GM12878 (cell line): ENCODE results near the gene NOC2L. TPM values are rescaled to one million over a fixed set of nuclear protein-coding genes. Genes with fewer than 3 reads are reported as not detected.

ENCODE experiments used
- ATAC-seq: fragments of 200-7000 bp; cut with Tn5 transposase; 3 replicates; pipeline ENCODE4 v1.9.1; 2020; ENCODE audit warnings: mild to moderate bottlenecking, moderate library complexity
- BruUV-seq: library from RNA; stranded (reverse); fragments of 400-500 nt; replicated peaks from 2 replicates; lab custom pipeline; 2021; lab: Mats Ljungman, UMichigan
- CTCF ChIA-PET: fragments of 300-600 bp; sonication (Branson Sonifier 250); formaldehyde crosslinking; extraction: SDS; loops from one replicate; lab custom pipeline; 2021; ENCODE audit warnings: inconsistent platforms; lab: Yijun Ruan, JAX
- POLR2A ChIA-PET: fragments of 350-600 bp; formaldehyde crosslinking; extraction: SDS; loops from one replicate; lab custom pipeline; 2021; ENCODE audit warnings: inconsistent platforms; lab: Charles Lee
- RAD21 ChIA-PET: fragments of 300-600 bp; sonication (Branson Sonifier 250); formaldehyde crosslinking; loops from one replicate; lab custom pipeline; 2023; ENCODE audit warnings: antibody characterized with exemption; ENCODE audit not compliant: unreplicated experiment; lab: Charles Lee
- SMC1A ChIA-PET: fragments of 300-600 bp; sonication (Branson Sonifier 250); formaldehyde crosslinking; loops from one replicate; lab custom pipeline; 2023; ENCODE audit not compliant: unreplicated experiment, uncharacterized antibody; lab: Charles Lee
- DNase-seq: peaks from one replicate; pipeline ENCODE4 v3.0.0-alpha.2; 2011; ENCODE audit warnings: low read depth, low spot score
- FAIRE-seq: peaks from 3 replicates; lab custom pipeline; 2011; peaks lifted over from hg19 to GRCh38; lab: Jason Lieb, UNC
- H2AFZ ChIP-seq: 2 replicates; pipeline ENCODE4 v1.6.0; 2011; ENCODE audit warnings: low read depth, low read length, control low read depth; ENCODE audit not compliant: control insufficient read depth
- H3K27ac ChIP-seq: 2 replicates; pipeline ENCODE4 v1.5.1; 2011; ENCODE audit warnings: control low read depth; ENCODE audit not compliant: control insufficient read depth, insufficient read depth
- H3K27me3 ChIP-seq, 2 experiments: replicated peaks in 1 of 2; 2 replicates each; pipeline versions ENCODE4 v1.6.0 to v1.6.1; 2011; ENCODE audit warnings: low read length in 1 of 2; ENCODE audit not compliant: control insufficient read depth in 2 of 2, insufficient read depth in 2 of 2
- H3K36me3 ChIP-seq, 2 experiments: 2 replicates each; pipeline ENCODE4 v1.5.1; 2011; ENCODE audit warnings: low read length in 1 of 2; ENCODE audit not compliant: control insufficient read depth in 2 of 2, insufficient read depth in 2 of 2
- H3K4me1 ChIP-seq: 2 replicates; pipeline ENCODE4 v1.6.1; 2011; ENCODE audit warnings: mild to moderate bottlenecking, low read length, moderate library complexity, mixed read lengths; ENCODE audit not compliant: control insufficient read depth, insufficient read depth
- H3K4me2 ChIP-seq: 2 replicates; pipeline ENCODE4 v1.6.0; 2011; ENCODE audit warnings: control low read depth; ENCODE audit not compliant: control insufficient read depth, insufficient read depth
- H3K4me3 ChIP-seq: fragments of 200-600 bp; sonication (generic); 2 replicates; pipeline ENCODE4 v1.5.1; 2016
- H3K79me2 ChIP-seq: 2 replicates; pipeline ENCODE4 v1.6.0; 2011; ENCODE audit warnings: low read length; ENCODE audit not compliant: control insufficient read depth, insufficient read depth
- H3K9ac ChIP-seq: 2 replicates; pipeline ENCODE4 v1.8.0; 2011; ENCODE audit warnings: low read length, control low read depth, mixed read lengths; ENCODE audit not compliant: control insufficient read depth, insufficient read depth
- H3K9me3 ChIP-seq: replicated peaks from 3 replicates; pipeline ENCODE4 v1.5.1; 2011; ENCODE audit warnings: mild to moderate bottlenecking, low read length; ENCODE audit not compliant: control insufficient read depth, insufficient read depth
- H4K20me1 ChIP-seq: 2 replicates; pipeline ENCODE4 v1.6.0; 2011; ENCODE audit not compliant: control insufficient read depth, insufficient read depth
- CHD4 ChIP-seq: fragments of 200-600 bp; sonication (generic); IDR thresholded peaks from 2 replicates; pipeline ENCODE4 v1.6.1; 2016; ENCODE audit warnings: mild to moderate bottlenecking
- DPF2 ChIP-seq: fragments of 450-650 bp; IDR thresholded peaks from 2 replicates; pipeline ENCODE4 v1.6.1; 2017; ENCODE audit warnings: mild to moderate bottlenecking
- MYB ChIP-seq: fragments of 150-350 bp; IDR thresholded peaks from 2 replicates; pipeline ENCODE4 v1.6.1; 2014; ENCODE audit warnings: mild to moderate bottlenecking, low read depth, low read length, borderline replicate concordance
- SIN3A ChIP-seq: IDR thresholded peaks from 2 replicates; pipeline ENCODE4 v1.6.1; 2012; ENCODE audit warnings: low read depth, low read length, improper control_type of control experiment
- SRF ChIP-seq, 2 experiments: IDR thresholded peaks; 2 replicates each; pipeline ENCODE4 v1.6.1; 2011; ENCODE audit warnings: low read depth in 2 of 2, low read length in 2 of 2, mild to moderate bottlenecking in 1 of 2, moderate library complexity in 1 of 2
- WGBS: methylation state at CpG from one replicate; pipeline ENCODE4 v1.1.6; 2016; ENCODE audit warnings: low lambda C conversion rate; ENCODE audit not compliant: insufficient replicate concordance, insufficient coverage; ENCODE audit errors: missing lambda C conversion rate; 5-methylcytosine and 5-hydroxymethylcytosine counted together
- in situ Hi-C: fragments of 300-500 bp; cut with MboI; formaldehyde crosslinking; loops from 9 replicates; pipeline ENCODE4 v1.14.3; 2018; ENCODE audit warnings: mixed read lengths
- intact Hi-C: fragments of 100-400 bp; cut with micrococcal nuclease; formaldehyde crosslinking; loops from one replicate; pipeline ENCODE4 v1.14.2; 2022; ENCODE audit not compliant: unreplicated experiment
- polyA plus RNA-seq, 11 experiments: library from polyadenylated mRNA; depleted of rRNA in 4 of 11; unstranded in 6 of 11; stranded (reverse) in 5 of 11; fragments of >200 nt; fragmentation: Nextera tagmentation in 4 of 11; fragmentation: Illumina TruSeq in 1 of 11; extraction: Ambion mirVana in 4 of 11; extraction: Trizol in 1 of 11; gene quantifications; 1 replicate in 1 of 11; 2 replicates in 10 of 11; pipeline versions ENCODE4 v1.2.1 to v1.2.3, GENCODE V29; 2011 to 2016; ENCODE audit warnings: inconsistent platforms in 2 of 11, missing spikeins in 2 of 11, low read depth in 1 of 11
- total RNA-seq, 4 experiments: library from RNA; depleted of rRNA in 3 of 4; stranded (reverse); fragments of >200 nt in 3 of 4; fragmentation: Illumina TruSeq in 1 of 4; extraction: Trizol in 1 of 4; gene quantifications; 2 replicates each; pipeline versions ENCODE4 v1.2.1 to v1.2.3, GENCODE V29; 2013 to 2021
- TF ChIP-seq, protein P1 (sequence below): IDR thresholded peaks from 2 replicates; pipeline ENCODE4 v1.6.1; 2011; ENCODE audit warnings: low read depth, mild to moderate bottlenecking, low read length, moderate library complexity, borderline replicate concordance; ENCODE audit errors: extremely low read depth

Gene NOC2L
- total and polyA plus RNA-seq, 10 of the 15 experiments (the other 5 are each of a cell fraction or from before 2014, with no cell fraction given): 1.3 to 171 (median 64.3) TPM

DNA sequence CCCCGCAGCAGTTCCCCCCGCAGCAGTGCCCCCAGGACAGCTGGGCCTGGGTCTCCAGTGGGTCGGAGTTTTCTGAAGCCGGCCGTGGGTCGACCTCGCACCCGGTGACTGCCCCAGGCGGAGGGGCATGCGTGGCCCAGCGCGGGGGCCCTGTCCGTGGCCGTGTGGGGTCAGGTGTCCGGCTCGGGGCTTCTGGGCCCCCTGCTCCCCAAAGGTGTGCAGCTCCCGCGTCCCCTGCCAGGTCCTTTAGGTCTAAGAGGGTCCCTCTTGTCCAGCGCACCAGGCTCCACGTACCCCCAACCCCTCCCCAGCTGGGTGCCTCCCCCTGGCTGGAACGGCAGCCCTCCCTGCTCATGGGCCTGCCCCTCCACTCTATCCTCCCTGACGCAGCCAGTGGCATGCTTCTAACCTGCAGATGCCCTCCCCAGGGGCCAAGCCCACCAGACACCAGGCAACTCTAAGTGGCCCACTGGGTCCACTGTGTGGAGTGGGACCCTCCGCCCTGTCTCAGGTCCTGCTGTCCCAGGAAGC, 46.8 kb upstream of the NOC2L start:
- 78% methylated on average over 16 of the region's 23 CpGs for WGBS
- no peak overlapping the region for H3K4me3 ChIP-seq
- H3K9ac ChIP-seq: no peak overlapping the region
- H3K79me2 ChIP-seq: no peaks in the 10 kb centered on the region
- no TSS peak for BruUV-seq
- TF ChIP-seq SRF (IDR thresholded peaks at IDR 0.05; ENCODE audit: low read depth in 2 of 2, low read length in 2 of 2) (no peak), MYB (no peak), DPF2 (no peak), SIN3A (no peak), CHD4 (no peak)
- TF ChIP-seq, protein P1, sequence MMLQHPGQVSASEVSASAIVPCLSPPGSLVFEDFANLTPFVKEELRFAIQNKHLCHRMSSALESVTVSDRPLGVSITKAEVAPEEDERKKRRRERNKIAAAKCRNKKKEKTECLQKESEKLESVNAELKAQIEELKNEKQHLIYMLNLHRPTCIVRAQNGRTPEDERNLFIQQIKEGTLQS: no peak
- POLR2A ChIA-PET: interaction anchor here (0.5 to 5.4 kb wide), 3 partner anchors 8 to 21 kb away, joined by 3 to 22 read pairs (median 6); partner anchors contain the start of genes AGRN and ISG15
- no peak overlapping the region for H2AFZ ChIP-seq
- no peak for DNase-seq
- SMC1A ChIA-PET: no interaction called here
- ATAC-seq: no peak
- FAIRE-seq: no peak
- H3K27ac ChIP-seq: no peak overlapping the region
- no peaks in the 10 kb centered on the region for H3K36me3 ChIP-seq
- in situ Hi-C loops (no loop called here), intact Hi-C loops (no loop called here)
- peaks cover 0 to 5% of the 10 kb centered on the region in 2 experiments; a peak in 2 of 4 replicates for H3K27me3 ChIP-seq
- CTCF ChIA-PET: interaction anchor here (0.6 to 5.6 kb wide), 4 partner anchors 22 to 137 kb away, joined by 3 to 56 read pairs (median 4); partner anchors contain the start of gene PERM1
- RAD21 ChIA-PET: no interaction called here
- H3K4me2 ChIP-seq: no peak overlapping the region
- peaks cover 2% of the 10 kb centered on the region; the same call in 1 of the 3 replicates for H3K9me3 ChIP-seq
- H4K20me1 ChIP-seq: no peaks in the 10 kb centered on the region
- H3K4me1 ChIP-seq: peaks cover 22% of the 10 kb centered on the region
